ENCODE results near the gene NTRK2. TPM values are rescaled to one million over a fixed set of nuclear protein-coding genes. Genes with fewer than 3 reads are reported as not detected.

NTRK2 gene
- total RNA-seq, 4 donors from 2014 or later, result 1.1 to 7.3 (median 1.5) TPM

DNA sequence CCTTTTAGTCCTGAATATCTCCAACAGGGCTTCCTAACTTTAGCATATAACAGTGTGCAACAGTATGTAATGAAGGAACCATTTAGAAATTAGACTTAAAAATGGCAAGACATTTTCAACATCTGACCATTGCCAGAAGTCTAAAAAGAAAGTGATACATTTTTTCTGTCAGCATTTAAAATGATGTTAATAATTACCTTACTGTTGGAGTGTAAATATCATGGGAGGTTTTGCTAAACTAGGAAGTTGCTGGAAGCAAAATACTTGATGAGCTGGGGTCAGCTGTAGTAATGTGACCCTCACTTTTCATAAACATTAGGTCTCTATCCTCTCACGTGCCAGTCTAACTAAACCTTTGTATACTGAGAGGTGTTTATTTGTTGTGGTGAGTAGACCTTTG, 68.8 kb downstream of the NTRK2 start:
- H3K27ac ChIP-seq, result no peak overlapping the region
- H3K4me3 ChIP-seq, result no peak overlapping the region
- H3K36me3 ChIP-seq, result no peaks in the 10 kb centered on the region
- TF ChIP-seq POLR2A (IDR thresholded peaks at IDR 0.05), result no peak
- TF ChIP-seq, protein P1, sequence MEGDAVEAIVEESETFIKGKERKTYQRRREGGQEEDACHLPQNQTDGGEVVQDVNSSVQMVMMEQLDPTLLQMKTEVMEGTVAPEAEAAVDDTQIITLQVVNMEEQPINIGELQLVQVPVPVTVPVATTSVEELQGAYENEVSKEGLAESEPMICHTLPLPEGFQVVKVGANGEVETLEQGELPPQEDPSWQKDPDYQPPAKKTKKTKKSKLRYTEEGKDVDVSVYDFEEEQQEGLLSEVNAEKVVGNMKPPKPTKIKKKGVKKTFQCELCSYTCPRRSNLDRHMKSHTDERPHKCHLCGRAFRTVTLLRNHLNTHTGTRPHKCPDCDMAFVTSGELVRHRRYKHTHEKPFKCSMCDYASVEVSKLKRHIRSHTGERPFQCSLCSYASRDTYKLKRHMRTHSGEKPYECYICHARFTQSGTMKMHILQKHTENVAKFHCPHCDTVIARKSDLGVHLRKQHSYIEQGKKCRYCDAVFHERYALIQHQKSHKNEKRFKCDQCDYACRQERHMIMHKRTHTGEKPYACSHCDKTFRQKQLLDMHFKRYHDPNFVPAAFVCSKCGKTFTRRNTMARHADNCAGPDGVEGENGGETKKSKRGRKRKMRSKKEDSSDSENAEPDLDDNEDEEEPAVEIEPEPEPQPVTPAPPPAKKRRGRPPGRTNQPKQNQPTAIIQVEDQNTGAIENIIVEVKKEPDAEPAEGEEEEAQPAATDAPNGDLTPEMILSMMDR (IDR thresholded peaks at IDR 0.05 in 4 of 5, conservative IDR thresholded peaks at IDR 0.05 in 1 of 5), result no peak
- no peaks in the 10 kb centered on the region for H3K27me3 ChIP-seq
- H3K4me1 ChIP-seq, result no peaks in the 10 kb centered on the region
- in situ Hi-C loops (cut with MboI; ENCODE audit: low sequenced_read_pairs in 4 of 4) (no loop called here), intact Hi-C loops (cut with DNase I; ENCODE audit: low total_unique reads) (no loop called here)
- DNase-seq (no peak), ATAC-seq (no peak)
- no peaks in the 10 kb centered on the region for H3K9me3 ChIP-seq

DNA sequence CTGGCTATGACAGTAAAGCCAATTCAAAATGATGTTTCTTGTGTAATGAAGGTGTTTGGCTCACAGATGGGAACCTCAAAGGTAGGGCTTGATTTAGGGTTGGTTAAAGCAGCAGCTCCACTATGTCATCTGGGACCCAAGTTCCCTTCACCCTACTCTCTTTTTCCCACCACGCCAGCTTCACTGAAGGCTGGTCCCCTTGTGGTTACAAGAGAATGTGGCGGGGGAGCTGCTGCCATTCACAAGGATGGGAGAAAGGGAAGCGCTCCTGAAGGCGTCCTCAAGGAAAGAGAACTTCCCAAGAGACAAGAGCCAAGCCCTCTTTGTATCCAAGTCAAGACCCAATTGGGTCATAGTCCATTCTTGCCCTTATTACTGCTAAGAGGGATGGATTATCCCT, 72.7 kb downstream of the NTRK2 start:
- DNase-seq (no peak), ATAC-seq (no peak)
- Histone ChIP-seq H3K4me3 (no peak overlapping the region), H3K36me3 (no peaks in the 10 kb centered on the region), H3K9me3 (no peaks in the 10 kb centered on the region), H3K4me1 (no peaks in the 10 kb centered on the region), H3K27ac (no peak overlapping the region), H3K27me3 (no peaks in the 10 kb centered on the region)
- intact Hi-C loops (cut with DNase I; ENCODE audit: low total_unique reads) (no loop called here), in situ Hi-C loops (cut with MboI; ENCODE audit: low sequenced_read_pairs in 4 of 4) (no loop called here)
- TF ChIP-seq, protein P1 (IDR thresholded peaks at IDR 0.05 in 4 of 5, conservative IDR thresholded peaks at IDR 0.05 in 1 of 5), result no peak
- no peak for TF ChIP-seq POLR2A (IDR thresholded peaks at IDR 0.05)

DNA sequence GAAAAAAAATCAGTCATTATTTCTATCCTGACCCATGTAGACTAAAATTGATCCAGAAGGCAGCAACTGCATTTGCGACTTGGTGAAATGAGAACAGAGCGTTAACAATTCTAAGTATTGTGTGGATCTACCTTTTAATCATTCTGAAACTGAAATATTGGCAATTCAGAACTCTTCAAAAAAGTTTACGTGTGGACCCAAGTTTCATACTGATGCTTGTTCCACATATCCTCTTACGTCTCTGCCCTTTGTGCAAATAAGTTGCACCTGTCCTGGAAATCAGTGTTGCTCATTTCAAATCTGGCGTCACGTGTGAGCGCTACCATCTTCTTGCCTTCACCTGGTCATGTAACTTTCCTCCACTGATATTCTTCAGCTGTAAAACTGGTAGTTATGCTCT, 74.7 kb downstream of the NTRK2 start:
- H3K27me3 ChIP-seq, result no peaks in the 10 kb centered on the region
- H3K4me3 ChIP-seq, result no peak overlapping the region
- intact Hi-C loops (cut with DNase I; ENCODE audit: low total_unique reads), result no loop called here
- in situ Hi-C loops (cut with MboI; ENCODE audit: low sequenced_read_pairs in 4 of 4), result no loop called here
- TF ChIP-seq, protein P1 (IDR thresholded peaks at IDR 0.05 in 4 of 5, conservative IDR thresholded peaks at IDR 0.05 in 1 of 5), result no peak
- TF ChIP-seq POLR2A (IDR thresholded peaks at IDR 0.05), result no peak
- H3K4me1 ChIP-seq, result no peaks in the 10 kb centered on the region
- no peak overlapping the region for H3K27ac ChIP-seq
- H3K9me3 ChIP-seq, result no peaks in the 10 kb centered on the region
- no peak for ATAC-seq
- H3K36me3 ChIP-seq, result no peaks in the 10 kb centered on the region
- no peak for DNase-seq

DNA sequence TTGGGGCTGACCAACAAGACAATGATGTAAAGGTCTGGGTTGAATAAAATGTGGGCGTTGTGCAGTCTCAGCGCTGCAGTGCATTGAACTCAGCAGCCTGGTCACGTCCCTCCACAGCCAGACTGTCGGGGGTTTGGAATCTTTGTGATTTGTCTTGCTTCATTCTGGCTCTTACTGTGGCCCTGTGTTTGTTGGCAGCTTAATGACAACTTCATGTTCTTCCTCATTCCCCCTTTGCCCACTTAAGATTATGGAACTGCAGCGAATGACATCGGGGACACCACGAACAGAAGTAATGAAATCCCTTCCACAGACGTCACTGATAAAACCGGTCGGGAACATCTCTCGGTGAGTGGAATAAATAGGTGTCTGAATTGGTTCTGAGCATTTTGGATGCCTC, 75.2 kb downstream of the NTRK2 start:
- DNase-seq (no peak), ATAC-seq (no peak)
- intact Hi-C loops (cut with DNase I; ENCODE audit: low total_unique reads), result no loop called here
- no peaks in the 10 kb centered on the region for H3K4me1 ChIP-seq
- no peak overlapping the region for H3K27ac ChIP-seq
- H3K27me3 ChIP-seq, result no peaks in the 10 kb centered on the region
- H3K4me3 ChIP-seq, result no peak overlapping the region
- in situ Hi-C loops (cut with MboI; ENCODE audit: low sequenced_read_pairs in 4 of 4), result no loop called here
- no peak for TF ChIP-seq POLR2A (IDR thresholded peaks at IDR 0.05)
- TF ChIP-seq, protein P1 (IDR thresholded peaks at IDR 0.05 in 4 of 5, conservative IDR thresholded peaks at IDR 0.05 in 1 of 5), result no peak
- no peaks in the 10 kb centered on the region for H3K9me3 ChIP-seq
- H3K36me3 ChIP-seq, result no peaks in the 10 kb centered on the region

DNA sequence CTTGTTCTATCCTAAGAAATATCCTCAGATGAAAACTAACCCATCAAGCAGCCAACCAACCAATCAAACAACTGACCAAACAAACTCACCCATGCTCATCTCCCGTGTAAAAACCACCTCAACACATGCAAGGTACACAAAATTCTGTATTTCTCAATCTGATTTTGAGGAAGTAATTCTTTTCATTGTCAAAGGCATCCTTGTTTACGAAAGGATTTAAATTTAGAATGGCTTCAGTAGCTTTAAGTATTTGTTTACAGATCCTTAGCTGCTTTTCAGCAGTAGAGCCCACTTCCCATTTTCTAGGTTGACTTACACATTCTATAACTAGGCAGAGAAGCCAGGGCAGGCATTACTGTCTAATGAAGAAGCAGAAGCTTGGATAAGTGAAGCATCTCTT, 78.6 kb downstream of the NTRK2 start:
- Histone ChIP-seq H3K36me3 (no peaks in the 10 kb centered on the region), H3K4me1 (peaks cover 0 to under 1% of the 10 kb centered on the region in 2 donors), H3K27ac (no peak overlapping the region), H3K4me3 (no peak overlapping the region), H3K27me3 (no peaks in the 10 kb centered on the region), H3K9me3 (no peaks in the 10 kb centered on the region)
- in situ Hi-C loops (cut with MboI; ENCODE audit: low sequenced_read_pairs in 4 of 4) (no loop called here), intact Hi-C loops (cut with DNase I; ENCODE audit: low total_unique reads) (no loop called here)
- no peak for ATAC-seq
- TF ChIP-seq POLR2A (IDR thresholded peaks at IDR 0.05), result no peak
- TF ChIP-seq, protein P1 (IDR thresholded peaks at IDR 0.05 in 4 of 5, conservative IDR thresholded peaks at IDR 0.05 in 1 of 5), result no peak
- DNase-seq, result no peak
